HG03103 (cell line): ENCODE results near the gene FRMD4A.
"Not testable (repeated sequence)": the region's sequence is repeated elsewhere in the genome, so short reads cannot be mapped to it uniquely, and the experiment has no call there.

ENCODE experiments used
- ATAC-seq: cut with Tn5 transposase; IDR thresholded peaks from one replicate; pipeline ENCODE4 v1.9.1; 2021; ENCODE audit warnings: low read depth; ENCODE audit not compliant: unreplicated experiment

FRMD4A gene

DNA sequence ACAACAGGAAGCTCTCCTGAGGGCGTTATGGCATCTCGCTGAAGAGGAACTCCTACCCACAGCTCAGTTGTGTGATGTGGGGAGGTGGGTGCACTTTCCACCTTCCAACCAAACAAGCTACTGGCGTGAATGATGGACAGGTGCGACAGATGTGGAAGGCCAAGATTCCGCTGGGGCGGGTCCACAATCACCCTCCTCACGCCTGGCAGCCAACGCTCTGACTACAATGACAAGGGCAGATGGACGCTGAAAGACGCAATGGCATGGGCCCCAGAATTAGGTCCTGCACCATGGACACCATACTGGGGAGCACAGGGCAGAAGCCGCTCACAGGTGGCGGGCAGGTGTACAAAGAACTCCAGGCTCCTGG, 461.4 kb downstream of the FRMD4A start:
- no peak for ATAC-seq

GRCh38 chr10:13868528-13869294, 462.0 kb downstream of the FRMD4A start:
- ATAC-seq, result no peak

- ATAC-seq, result no peak
Measured at GRCh38 chr10:13867822-13868221, 462.9 kb downstream of the FRMD4A start.

- no peak for ATAC-seq
Measured at GRCh38 chr10:13865758-13866491, 464.8 kb downstream of the FRMD4A start.

GRCh38 chr10:13865220-13865619, 465.5 kb downstream of the FRMD4A start:
- ATAC-seq, result not testable (repeated sequence)

DNA sequence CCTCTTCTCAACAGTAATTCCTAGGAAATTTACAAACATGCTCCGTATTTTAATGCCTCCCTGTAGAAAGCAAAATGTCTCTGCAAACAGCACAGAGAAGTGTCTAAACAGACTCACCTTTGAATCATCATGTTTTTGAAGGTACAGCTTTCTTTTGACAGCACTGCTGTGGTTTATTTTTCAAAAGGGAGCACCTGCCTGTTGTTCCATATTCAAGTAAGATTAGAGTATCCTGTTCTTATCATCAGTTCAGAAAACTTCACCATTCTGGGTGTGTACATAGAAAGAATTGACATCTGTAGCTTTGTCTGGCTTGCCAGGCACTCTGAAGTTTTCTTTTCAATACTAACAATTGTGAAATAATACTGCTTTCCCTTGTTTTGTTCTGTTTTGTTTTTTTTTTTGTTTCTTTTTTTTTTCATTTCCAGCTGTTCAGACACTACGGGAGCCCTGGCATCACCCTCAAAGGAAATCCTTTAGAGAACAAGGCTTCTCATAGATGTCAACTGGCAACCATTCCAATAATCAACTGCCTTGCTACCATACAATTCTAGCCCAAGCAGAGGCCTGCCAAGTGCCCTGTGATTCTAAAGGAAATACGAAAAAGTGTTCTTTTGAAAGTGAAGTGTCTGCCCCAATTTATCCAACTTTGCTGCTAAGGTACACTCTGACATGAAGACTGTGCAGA, 468.0 kb downstream of the FRMD4A start:
- ATAC-seq, result no peak

DNA sequence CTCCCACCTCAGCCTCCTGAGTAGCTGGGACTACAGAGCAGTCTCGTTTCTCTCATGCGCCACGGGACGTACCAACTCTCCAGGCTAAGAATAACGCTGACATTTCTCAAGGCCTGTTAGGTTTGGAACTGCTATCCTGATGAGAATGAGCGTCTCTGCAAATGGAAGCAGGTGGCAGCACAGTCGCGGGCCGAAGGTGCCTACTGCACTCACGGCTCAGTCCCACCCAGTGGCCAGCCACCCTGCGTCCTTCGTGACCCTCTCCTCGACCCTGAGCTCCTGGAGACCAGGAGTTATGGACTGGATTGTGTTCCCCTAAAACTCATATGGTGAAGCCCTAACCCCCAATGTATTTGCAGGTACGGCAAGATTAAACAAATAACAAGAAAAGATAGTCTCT, 469.8 kb downstream of the FRMD4A start:
- no peak for ATAC-seq

- no peak for ATAC-seq
Measured at GRCh38 chr10:13859979-13860654, 470.6 kb downstream of the FRMD4A start.

GRCh38 chr10:13858709-13859108, 472.0 kb downstream of the FRMD4A start:
- ATAC-seq, result no peak

DNA sequence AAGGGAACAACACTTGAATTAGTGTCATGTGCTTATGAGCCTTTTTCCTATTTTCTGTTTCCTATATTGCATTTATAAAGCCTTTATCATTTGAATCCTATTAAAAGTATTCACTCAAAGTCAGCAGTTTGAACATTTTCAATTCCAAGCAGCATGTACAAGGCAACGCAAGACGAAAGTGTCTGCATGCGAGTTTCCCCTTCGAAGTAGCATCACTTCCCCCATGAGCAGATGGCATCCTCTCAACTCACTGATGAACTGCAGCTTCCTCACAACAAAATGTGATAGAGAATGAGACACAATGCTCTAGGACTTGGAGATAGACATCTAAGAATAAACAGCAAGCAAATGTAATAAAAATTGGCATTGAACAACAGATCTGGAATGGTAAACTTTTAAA, 473.3 kb downstream of the FRMD4A start:
- no peak for ATAC-seq

DNA sequence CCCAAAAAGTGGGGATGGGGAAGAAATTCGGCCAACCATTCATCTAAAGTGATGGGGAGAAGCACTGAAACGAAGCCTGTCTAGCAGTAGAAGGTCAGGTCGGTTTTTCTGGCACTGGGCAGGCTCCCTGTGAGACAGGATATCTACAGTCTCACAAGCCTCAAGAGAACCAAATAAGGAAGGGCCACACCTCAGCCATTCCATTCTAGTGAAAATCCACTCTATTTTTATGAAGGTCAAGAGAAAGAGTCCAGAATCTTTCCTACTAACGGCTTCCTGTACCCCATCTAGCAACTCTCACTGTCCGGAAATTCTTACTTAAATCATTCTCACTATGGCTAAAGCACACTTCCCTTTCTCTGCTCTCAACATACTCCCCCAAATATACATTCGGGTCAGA, 476.9 kb downstream of the FRMD4A start:
- no peak for ATAC-seq

GRCh38 chr10:13852872-13853271, 477.9 kb downstream of the FRMD4A start:
- ATAC-seq, result no peak

DNA sequence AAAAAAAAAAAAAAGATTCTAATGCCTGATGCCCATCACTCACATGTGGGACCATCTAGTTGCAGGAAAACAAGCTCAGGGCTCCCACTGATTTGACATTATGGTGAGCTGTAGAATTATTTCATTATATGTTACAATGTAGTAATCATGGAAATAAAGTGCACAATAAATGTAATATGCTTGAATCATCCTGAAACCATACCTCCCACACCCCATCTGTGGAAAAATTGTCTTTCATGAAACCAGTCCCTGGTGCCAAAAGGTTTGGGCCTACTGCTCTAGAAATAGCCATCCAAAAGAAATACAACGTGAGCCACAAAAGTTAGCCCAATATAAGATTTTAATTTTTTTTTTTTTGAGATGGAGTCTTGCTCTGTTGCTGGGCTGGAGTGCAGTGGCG, 478.8 kb downstream of the FRMD4A start:
- no peak for ATAC-seq

- ATAC-seq, result no peak
Measured at GRCh38 chr10:13848520-13849445, 481.9 kb downstream of the FRMD4A start.

- no peak for ATAC-seq
Measured at GRCh38 chr10:13847201-13847631, 483.5 kb downstream of the FRMD4A start.

GRCh38 chr10:13845897-13846296, 484.8 kb downstream of the FRMD4A start:
- no peak for ATAC-seq

DNA sequence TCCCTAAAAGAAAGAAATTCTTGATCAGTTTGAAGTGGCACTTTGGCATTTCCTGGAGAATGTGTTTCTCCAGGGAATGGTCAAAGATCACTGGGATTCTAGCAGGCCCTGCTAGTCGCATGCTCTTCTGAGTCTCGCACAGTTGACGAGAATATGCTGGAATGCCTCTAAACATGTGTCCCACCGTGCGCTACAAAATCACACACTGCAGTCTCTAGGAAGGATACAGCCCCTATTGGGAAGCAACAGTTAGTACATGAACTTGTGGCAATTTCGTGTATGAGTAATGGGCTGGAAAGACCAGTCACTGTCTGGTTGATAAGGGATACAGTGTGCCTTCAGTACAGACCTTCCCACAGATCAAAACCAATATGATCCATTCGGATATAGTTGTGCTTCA, 486.1 kb downstream of the FRMD4A start:
- ATAC-seq, result no peak

DNA sequence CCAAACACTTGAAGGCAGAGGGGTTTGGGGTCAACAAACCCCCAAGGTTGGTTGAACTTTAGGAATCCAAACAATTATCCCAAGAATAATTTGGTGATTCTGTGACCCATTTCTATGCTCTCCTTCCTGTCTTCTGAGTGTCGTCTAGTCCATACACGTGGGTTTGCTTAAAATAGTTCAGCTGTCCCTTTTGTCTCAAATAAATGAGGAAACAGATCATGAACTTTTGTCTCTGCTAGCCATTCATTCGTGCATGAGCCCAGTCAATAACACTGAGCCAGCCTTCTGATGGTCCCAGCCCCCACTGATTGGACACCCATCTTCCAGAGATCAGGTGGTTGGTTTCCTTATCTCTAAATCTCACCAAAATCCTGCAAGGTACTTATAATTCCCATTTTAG, 488.6 kb downstream of the FRMD4A start:
- no peak for ATAC-seq

DNA sequence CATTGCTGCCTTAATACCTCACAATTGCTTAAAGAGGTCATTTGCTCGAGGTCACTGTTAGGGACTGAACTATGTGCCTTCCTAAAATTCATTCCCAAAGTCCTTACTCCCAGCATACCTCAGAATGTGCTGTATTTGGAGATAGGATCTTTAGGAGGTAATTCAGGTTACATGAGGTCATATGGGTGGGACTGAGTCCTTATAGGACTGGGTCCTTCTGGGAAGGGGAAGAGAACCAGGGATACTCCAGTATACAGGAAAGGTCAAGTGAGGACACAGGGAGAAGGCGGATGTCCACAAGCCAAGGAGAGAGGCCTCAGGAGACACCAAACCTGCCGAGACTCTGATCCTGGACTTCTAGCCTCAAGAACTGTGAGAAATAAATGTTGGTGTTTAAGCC, 490.7 kb downstream of the FRMD4A start:
- no peak for ATAC-seq

GRCh38 chr10:13839430-13839990, 491.2 kb downstream of the FRMD4A start:
- no peak for ATAC-seq
